Body of pancreas (tissue), 4 donors: ENCODE results near the gene ZYG11A.

Source experiments
- CTCF ChIP-seq, 7 experiments: fragments of 450-650 bp in 4 of 7; fragments of 200-600 bp in 3 of 7; sonication (generic) in 3 of 7; IDR thresholded peaks; one replicate each; pipeline ENCODE4 v1.5.1; 2016 to 2019; ENCODE audit warnings: antibody characterized with exemption in 7 of 7
- POLR2A ChIP-seq, 3 donors: fragments of 450-650 bp; IDR thresholded peaks; one replicate each; pipeline ENCODE4 v1.6.1; 2016; ENCODE audit warnings: antibody characterized with exemption in 3 of 3, mild to moderate bottlenecking in 2 of 3

GRCh38 chr1:52907812-52908153, 65.2 kb downstream of the ZYG11A start:
- TF ChIP-seq CTCF (IDR thresholded peaks at IDR 0.05) (no peak), POLR2A (IDR thresholded peaks at IDR 0.05) (no peak)
